Gastrocnemius medialis (tissue), 4 donors: ENCODE measurements around the gene FAM171A1.

ENCODE experiments used
- POLR2A ChIP-seq, 2 donors: fragments of 450-650 bp; IDR thresholded peaks; one replicate each; pipeline ENCODE4 v1.6.1; 2017; ENCODE audit warnings: antibody characterized with exemption in 2 of 2, mild to moderate bottlenecking in 2 of 2, moderate library complexity in 2 of 2
- TF ChIP-seq, protein P1 (sequence below), 5 experiments: fragments of 450-650 bp in 3 of 5; fragments of 200-600 bp in 2 of 5; sonication (generic) in 2 of 5; IDR thresholded peaks in 4 of 5; conservative IDR thresholded peaks in 1 of 5; 1 replicate in 4 of 5; 2 replicates in 1 of 5; pipeline ENCODE4 v1.5.1; 2016 to 2019; ENCODE audit warnings: antibody characterized with exemption in 5 of 5, mild to moderate bottlenecking in 3 of 5, moderate library complexity in 3 of 5

DNA sequence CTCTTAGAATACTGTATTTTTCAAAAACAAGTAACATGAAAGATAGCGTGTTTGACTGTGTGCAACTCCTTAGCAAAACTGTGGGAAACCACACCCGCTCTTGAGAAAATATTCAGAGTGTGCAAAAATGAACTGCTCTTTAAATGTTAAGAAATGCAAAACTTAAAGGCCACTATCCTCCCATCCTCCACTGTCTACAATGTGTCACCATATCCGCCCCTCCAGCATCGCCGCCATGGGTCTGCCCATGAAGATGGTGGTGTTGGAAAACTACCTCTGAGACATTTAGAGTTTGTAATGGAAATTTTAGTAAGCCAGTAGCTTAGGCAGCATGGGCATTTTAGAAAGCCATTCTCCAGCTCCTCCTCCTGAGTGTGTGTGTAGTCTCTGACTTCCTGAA is 182.5 kb downstream of the FAM171A1 start:
- TF ChIP-seq, protein P1, sequence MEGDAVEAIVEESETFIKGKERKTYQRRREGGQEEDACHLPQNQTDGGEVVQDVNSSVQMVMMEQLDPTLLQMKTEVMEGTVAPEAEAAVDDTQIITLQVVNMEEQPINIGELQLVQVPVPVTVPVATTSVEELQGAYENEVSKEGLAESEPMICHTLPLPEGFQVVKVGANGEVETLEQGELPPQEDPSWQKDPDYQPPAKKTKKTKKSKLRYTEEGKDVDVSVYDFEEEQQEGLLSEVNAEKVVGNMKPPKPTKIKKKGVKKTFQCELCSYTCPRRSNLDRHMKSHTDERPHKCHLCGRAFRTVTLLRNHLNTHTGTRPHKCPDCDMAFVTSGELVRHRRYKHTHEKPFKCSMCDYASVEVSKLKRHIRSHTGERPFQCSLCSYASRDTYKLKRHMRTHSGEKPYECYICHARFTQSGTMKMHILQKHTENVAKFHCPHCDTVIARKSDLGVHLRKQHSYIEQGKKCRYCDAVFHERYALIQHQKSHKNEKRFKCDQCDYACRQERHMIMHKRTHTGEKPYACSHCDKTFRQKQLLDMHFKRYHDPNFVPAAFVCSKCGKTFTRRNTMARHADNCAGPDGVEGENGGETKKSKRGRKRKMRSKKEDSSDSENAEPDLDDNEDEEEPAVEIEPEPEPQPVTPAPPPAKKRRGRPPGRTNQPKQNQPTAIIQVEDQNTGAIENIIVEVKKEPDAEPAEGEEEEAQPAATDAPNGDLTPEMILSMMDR (IDR thresholded peaks at IDR 0.05 in 4 of 5, conservative IDR thresholded peaks at IDR 0.05 in 1 of 5): no peak
- TF ChIP-seq POLR2A (IDR thresholded peaks at IDR 0.05): no peak
